ENCODE results near the gene HNF1A.
"Not testable (repeated sequence)": the region's sequence is repeated elsewhere in the genome, so short reads cannot be mapped to it uniquely, and the experiment has no call there.

The HNF1A gene

DNA sequence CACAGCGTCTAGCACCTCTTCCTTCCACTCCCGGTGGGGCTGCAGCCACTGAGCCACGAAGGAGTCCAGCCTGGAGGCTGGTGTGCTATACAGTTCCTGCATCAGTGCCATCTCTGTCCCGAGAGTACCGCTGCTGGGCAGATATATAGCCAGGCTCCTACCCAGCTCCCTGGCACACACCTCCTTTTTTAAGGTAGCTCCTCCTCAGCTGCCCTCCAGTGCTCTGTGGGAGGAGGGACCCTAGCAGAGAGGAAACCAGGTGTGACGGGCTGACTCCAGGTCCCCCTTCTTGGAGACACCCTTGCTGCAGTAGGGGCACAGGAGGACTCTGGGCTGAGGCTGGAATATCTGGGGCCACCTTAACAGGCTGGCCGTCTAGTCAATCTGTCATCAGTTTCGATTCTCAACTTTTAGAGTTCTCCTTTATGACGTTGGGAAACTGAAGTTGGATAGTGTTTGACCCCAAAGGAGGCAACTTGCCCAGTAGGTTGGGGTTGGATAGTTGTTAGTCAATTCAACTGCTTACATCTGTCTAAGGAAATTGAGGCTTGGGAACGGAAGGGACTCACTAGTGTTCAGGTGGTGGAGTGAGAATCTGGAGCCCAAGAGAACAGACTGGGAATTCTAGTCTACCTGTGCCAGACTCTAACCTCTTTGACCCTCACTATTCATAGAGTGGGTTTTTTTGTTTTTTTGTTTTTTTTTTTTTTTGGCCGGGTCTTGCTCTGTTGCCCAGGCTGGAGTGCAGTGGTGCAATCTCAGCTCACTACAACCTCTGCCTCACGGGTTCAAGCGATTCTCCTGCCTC lies 60.7 kb downstream of the HNF1A start, which contains the start of gene OASL:
TSS of gene OASL (minus strand) at position 386 of the 808 bp plus-strand sequence. CDS start at position 111, 275 bp downstream.
- DNase-seq (ENCODE audit: low spot score), result peak; percentile 45
- TF ChIP-seq, protein P1, sequence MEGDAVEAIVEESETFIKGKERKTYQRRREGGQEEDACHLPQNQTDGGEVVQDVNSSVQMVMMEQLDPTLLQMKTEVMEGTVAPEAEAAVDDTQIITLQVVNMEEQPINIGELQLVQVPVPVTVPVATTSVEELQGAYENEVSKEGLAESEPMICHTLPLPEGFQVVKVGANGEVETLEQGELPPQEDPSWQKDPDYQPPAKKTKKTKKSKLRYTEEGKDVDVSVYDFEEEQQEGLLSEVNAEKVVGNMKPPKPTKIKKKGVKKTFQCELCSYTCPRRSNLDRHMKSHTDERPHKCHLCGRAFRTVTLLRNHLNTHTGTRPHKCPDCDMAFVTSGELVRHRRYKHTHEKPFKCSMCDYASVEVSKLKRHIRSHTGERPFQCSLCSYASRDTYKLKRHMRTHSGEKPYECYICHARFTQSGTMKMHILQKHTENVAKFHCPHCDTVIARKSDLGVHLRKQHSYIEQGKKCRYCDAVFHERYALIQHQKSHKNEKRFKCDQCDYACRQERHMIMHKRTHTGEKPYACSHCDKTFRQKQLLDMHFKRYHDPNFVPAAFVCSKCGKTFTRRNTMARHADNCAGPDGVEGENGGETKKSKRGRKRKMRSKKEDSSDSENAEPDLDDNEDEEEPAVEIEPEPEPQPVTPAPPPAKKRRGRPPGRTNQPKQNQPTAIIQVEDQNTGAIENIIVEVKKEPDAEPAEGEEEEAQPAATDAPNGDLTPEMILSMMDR (IDR thresholded peaks at IDR 0.05; ENCODE audit: extremely low read depth, missing control alignments), result no peak

DNA sequence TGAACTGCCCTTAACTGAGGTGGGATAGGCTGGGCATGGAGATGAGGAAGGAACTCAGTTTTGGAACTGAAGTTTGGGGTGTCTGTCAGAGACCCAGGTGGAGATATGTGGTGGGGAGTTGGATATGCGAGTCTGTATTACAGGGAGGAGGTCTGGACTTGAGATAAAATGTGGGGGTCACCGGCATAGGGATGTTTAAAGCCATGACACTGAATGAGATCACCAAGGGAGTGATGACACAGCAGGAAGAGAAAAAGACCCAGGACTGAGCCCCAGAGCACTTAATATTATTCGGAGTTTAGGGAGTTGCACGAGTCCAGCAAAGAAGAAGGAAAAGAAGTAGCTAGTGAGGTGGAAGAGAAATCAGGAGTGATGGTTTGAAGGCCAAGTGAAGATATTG lies 64.7 kb downstream of the HNF1A start:
- no peak for DNase-seq (ENCODE audit: low spot score)
- TF ChIP-seq, protein P1 (IDR thresholded peaks at IDR 0.05; ENCODE audit: extremely low read depth, missing control alignments), result no peak

DNA sequence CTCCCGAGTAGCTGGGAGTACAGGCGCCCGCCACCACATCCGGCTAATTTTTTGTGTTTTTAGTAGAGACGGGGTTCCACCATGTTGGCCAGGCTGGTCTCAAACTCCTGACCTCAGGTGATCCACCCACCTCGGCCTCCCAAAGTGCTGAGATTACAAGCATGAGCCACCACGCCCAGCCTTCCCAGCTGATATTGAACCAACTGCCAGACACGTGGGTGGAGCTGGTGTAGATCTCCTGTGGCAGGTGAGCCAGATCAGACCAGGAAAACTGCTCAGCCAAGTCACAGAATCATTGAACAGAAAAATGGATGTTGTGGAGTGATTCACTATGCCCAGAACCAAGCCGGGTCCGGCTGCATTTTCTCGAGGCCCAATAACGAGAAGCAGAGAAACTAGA lies 69.1 kb downstream of the HNF1A start:
- not testable (repeated sequence) for DNase-seq (ENCODE audit: low spot score)

DNA sequence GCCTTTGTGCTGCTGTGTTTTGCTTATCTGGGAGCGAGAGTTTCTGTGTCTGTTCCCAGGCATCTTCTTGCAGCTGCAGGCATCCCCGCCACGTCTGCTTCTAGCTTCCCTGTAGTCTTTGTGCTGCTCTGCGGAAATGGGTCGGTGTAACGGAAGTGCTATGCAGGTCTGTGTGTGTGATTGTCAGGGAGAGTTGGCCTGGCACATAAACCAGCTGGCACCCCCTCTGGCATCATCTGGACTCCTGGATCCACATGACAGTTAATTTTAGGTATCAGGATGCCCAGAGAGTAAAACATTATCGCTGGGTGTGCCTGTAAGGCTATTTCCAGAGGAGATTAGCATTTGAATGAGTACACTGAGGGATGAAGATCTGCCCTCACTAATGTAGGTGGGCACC lies 70.1 kb downstream of the HNF1A start:
- TF ChIP-seq, protein P1 (IDR thresholded peaks at IDR 0.05; ENCODE audit: extremely low read depth, missing control alignments), result no peak
- no peak for DNase-seq (ENCODE audit: low spot score)

DNA sequence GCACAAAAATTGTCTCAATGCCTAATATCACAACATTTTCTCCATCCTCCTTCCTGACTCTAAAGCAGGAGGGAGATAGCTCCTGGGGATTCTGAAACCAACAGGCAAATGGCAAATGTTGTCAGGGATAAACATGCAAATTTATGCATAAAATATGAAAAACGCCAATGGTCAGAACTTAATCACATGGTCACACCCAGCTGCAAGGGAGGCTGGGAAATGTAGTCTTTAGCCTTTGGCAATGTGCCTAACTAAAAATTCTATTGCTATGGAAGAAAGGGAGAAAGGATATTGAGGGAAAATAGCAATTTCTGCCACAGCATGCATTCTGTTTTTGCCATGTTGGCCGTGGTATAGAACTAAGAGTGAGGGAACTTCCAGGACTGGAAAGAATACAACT lies 72.4 kb downstream of the HNF1A start:
- no peak for DNase-seq (ENCODE audit: low spot score)
- TF ChIP-seq, protein P1 (IDR thresholded peaks at IDR 0.05; ENCODE audit: extremely low read depth, missing control alignments), result no peak
